Neural cell (in vitro differentiated cells): ENCODE results near the gene ATP7B. TPM values are rescaled to one million over a fixed set of nuclear protein-coding genes. Genes with fewer than 3 reads are reported as not detected.

Experiments
- H2AFZ ChIP-seq: fragments of 200-600, 300-800 bp; sonication (generic), shearing (Covaris generic); 2 replicates; pipeline ENCODE4 v1.6.0; 2014; ENCODE audit warnings: low read depth, mild to moderate bottlenecking, antibody characterized with exemption, low read length, moderate library complexity
- H3F3A ChIP-seq: fragments of 200-600 bp; shearing (Covaris generic); 2 replicates; pipeline ENCODE4 v1.6.1; 2016; ENCODE audit warnings: mild to moderate bottlenecking, moderate library complexity, mixed read lengths, antibody characterized with exemption, low read length; ENCODE audit not compliant: insufficient read depth, poor library complexity, severe bottlenecking
- H3K27ac ChIP-seq: fragments of 200-600, 300-800 bp; sonication (generic), shearing (Covaris generic); 2 replicates; pipeline ENCODE4 v1.5.1; 2014; ENCODE audit warnings: mild to moderate bottlenecking, low read length, moderate library complexity
- H3K27me3 ChIP-seq: fragments of 300-800, 200-600 bp; sonication (generic), shearing (Covaris generic); 2 replicates; pipeline ENCODE4 v1.6.0; 2014; ENCODE audit warnings: mild to moderate bottlenecking, low read depth, low read length, moderate library complexity; ENCODE audit not compliant: insufficient read depth
- H3K36me3 ChIP-seq: fragments of 300-800, 200-600 bp; sonication (generic), shearing (Covaris generic); 2 replicates; pipeline ENCODE4 v1.5.1; 2014; ENCODE audit warnings: mild to moderate bottlenecking, antibody characterized with exemption, low read length, moderate library complexity; ENCODE audit not compliant: insufficient read depth
- H3K4me2 ChIP-seq: fragments of 300-800, 200-600 bp; sonication (generic), shearing (Covaris generic); 2 replicates; pipeline ENCODE4 v1.6.0; 2014; ENCODE audit warnings: mild to moderate bottlenecking, low read length
- H3K4me3 ChIP-seq: fragments of 300-800, 200-600 bp; sonication (generic), shearing (Covaris generic); 2 replicates; pipeline ENCODE4 v1.5.1; 2014; ENCODE audit warnings: mild to moderate bottlenecking, low read length, moderate library complexity
- H3K79me2 ChIP-seq: fragments of 200-600 bp; shearing (Covaris generic); replicated peaks from 2 replicates; pipeline ENCODE4 v1.6.0; 2014; ENCODE audit warnings: mild to moderate bottlenecking, low read length, moderate library complexity; ENCODE audit not compliant: insufficient read depth
- H3K9ac ChIP-seq: fragments of 300-800, 200-600 bp; sonication (generic), shearing (Covaris generic); 2 replicates; pipeline ENCODE4 v1.6.1; 2016; ENCODE audit warnings: mild to moderate bottlenecking, low read length, mixed read lengths
- H3K9me2 ChIP-seq: fragments of 200-600 bp; shearing (Covaris generic); 2 replicates; pipeline ENCODE4 v1.6.1; 2016; ENCODE audit warnings: mild to moderate bottlenecking, low read length, mixed read lengths; ENCODE audit not compliant: insufficient read depth
- H3K9me3 ChIP-seq: fragments of 200-600, 300-800 bp; sonication (generic), shearing (Covaris generic); 2 replicates; pipeline ENCODE4 v1.6.1; 2016; ENCODE audit warnings: mild to moderate bottlenecking, mixed run types, low read length, moderate library complexity, mixed read lengths
- H4K20me1 ChIP-seq: fragments of 200-600 bp; shearing (Covaris generic); 2 replicates; pipeline ENCODE4 v1.6.1; 2016; ENCODE audit warnings: mild to moderate bottlenecking, mixed run types; ENCODE audit not compliant: insufficient read depth
- CTCF ChIP-seq: fragments of 450-650 bp; IDR thresholded peaks from 2 replicates; pipeline ENCODE4 v1.5.1; 2014; ENCODE audit warnings: antibody characterized with exemption, mild to moderate bottlenecking, moderate library complexity; ENCODE audit not compliant: poor library complexity, severe bottlenecking
- EP300 ChIP-seq: fragments of 450-650 bp; conservative IDR thresholded peaks from 2 replicates; pipeline ENCODE4 v1.6.1; 2014; ENCODE audit warnings: antibody characterized with exemption, mild to moderate bottlenecking, moderate library complexity; ENCODE audit not compliant: poor library complexity, severe bottlenecking
- EZH2 ChIP-seq: fragments of 200-600, 300-800 bp; shearing (Covaris generic), sonication (generic); IDR thresholded peaks from 2 replicates; pipeline ENCODE4 v1.6.1; 2014; ENCODE audit warnings: antibody characterized with exemption, low read length, borderline replicate concordance, mild to moderate bottlenecking; ENCODE audit not compliant: insufficient read depth, poor library complexity, severe bottlenecking
- MXI1 ChIP-seq: fragments of 450-650 bp; conservative IDR thresholded peaks from 2 replicates; pipeline ENCODE4 v1.6.1; 2014; ENCODE audit warnings: antibody characterized with exemption, mild to moderate bottlenecking; ENCODE audit not compliant: poor library complexity, severe bottlenecking
- POLR2AphosphoS5 ChIP-seq: IDR thresholded peaks from 2 replicates; pipeline ENCODE4 v1.6.1; 2012
- RAD21 ChIP-seq: fragments of 450-650 bp; conservative IDR thresholded peaks from 2 replicates; pipeline ENCODE4 v1.6.1; 2014; ENCODE audit warnings: antibody characterized with exemption, mild to moderate bottlenecking, moderate library complexity
- REST ChIP-seq: IDR thresholded peaks from 2 replicates; pipeline ENCODE4 v1.6.1; 2012; ENCODE audit warnings: borderline replicate concordance
- SMC3 ChIP-seq: fragments of 450-650 bp; conservative IDR thresholded peaks from 2 replicates; pipeline ENCODE4 v1.6.1; 2014; ENCODE audit warnings: antibody characterized with exemption, mild to moderate bottlenecking, moderate library complexity; ENCODE audit not compliant: poor library complexity
- TAF1 ChIP-seq: IDR thresholded peaks from 2 replicates; pipeline ENCODE4 v1.6.1; 2012; ENCODE audit warnings: low read depth
- polyA plus RNA-seq: library from polyadenylated mRNA; depleted of rRNA; stranded (reverse); fragments of >200 nt; gene quantifications from 2 replicates; pipeline ENCODE4 v1.2.3, GENCODE V29; 2014

The ATP7B gene
- polyA plus RNA-seq, 1 donor from 2014 or later: 6.3 TPM

- Histone ChIP-seq H3K9ac (no peak overlapping the region), H3K9me3 (no peaks in the 10 kb centered on the region), H3F3A (no peaks in the 10 kb centered on the region), H3K27me3 (no peaks in the 10 kb centered on the region), H3K4me2 (no peak overlapping the region), H3K9me2 (no peaks in the 10 kb centered on the region), H2AFZ (no peak overlapping the region), H3K36me3 (no peaks in the 10 kb centered on the region), H3K27ac (no peak overlapping the region), H4K20me1 (no peaks in the 10 kb centered on the region), H3K79me2 (no peaks in the 10 kb centered on the region), H3K4me3 (no peak overlapping the region)
- TF ChIP-seq SMC3 (no peak), CTCF (no peak), REST (no peak), EZH2 (no peak), MXI1 (no peak), EP300 (no peak), TAF1 (no peak), RAD21 (no peak), POLR2AphosphoS5 (no peak)
Observed at GRCh38 chr13:51959773-51960172, 51.5 kb downstream of the ATP7B start.

- no peaks in the 10 kb centered on the region for H3K27me3 ChIP-seq
- H3K79me2 ChIP-seq: no peaks in the 10 kb centered on the region
- H3K4me2 ChIP-seq: no peak overlapping the region
- H3K36me3 ChIP-seq: no peaks in the 10 kb centered on the region
- H3K4me3 ChIP-seq: no peak overlapping the region
- no peak overlapping the region for H2AFZ ChIP-seq
- H3F3A ChIP-seq: no peaks in the 10 kb centered on the region
- TF ChIP-seq RAD21: no peak
- H3K27ac ChIP-seq: no peak overlapping the region
- H3K9me3 ChIP-seq: no peaks in the 10 kb centered on the region
- H3K9me2 ChIP-seq: no peaks in the 10 kb centered on the region
- H3K9ac ChIP-seq: no peak overlapping the region
- H4K20me1 ChIP-seq: no peaks in the 10 kb centered on the region
Observed at GRCh38 chr13:51958217-51958547, 53.1 kb downstream of the ATP7B start.
